ENCODE data around the gene ATG101.
A peak's percentile ranks its signal among the peaks of the same experiment; 100 is the strongest.

DNA sequence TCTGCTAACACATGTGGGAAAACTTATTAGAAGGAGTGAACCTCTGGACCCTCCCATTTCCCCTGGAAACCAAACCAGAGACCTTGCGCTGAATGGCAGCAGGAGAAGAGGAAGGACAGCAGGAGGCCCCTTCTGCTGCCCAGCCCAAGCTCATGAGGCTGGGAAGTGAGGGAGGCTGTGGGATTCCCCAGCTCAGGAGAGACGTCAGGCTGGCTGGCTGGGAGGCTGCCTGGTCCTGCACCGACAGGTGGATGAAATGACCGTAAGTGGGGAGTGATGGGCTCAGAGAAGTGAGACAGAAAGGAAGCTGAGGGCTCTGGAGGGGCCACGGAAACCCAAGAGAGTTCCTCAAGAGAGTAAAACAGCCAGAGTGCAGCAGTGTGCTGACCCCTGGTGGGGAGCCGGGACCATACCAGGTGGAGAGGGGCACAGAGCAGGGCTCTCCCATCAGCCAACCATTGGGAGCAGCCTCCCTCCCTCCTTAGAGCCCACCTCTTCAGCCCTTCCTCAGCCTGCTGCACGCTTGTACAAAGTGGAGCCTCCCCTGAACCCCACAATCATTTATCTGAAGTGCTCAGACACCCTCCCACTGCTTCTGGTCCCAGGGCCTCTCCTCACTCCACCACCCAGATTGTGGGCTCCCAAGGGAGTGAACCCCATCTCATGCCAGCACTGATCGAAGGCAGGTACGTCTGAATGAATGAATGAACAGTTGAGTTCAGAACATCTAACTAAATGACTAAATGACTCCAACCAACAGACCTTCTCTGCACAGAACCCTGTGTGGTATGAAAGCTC, 49.0 kb upstream of the ATG101 start:
- TF ChIP-seq, protein P1, sequence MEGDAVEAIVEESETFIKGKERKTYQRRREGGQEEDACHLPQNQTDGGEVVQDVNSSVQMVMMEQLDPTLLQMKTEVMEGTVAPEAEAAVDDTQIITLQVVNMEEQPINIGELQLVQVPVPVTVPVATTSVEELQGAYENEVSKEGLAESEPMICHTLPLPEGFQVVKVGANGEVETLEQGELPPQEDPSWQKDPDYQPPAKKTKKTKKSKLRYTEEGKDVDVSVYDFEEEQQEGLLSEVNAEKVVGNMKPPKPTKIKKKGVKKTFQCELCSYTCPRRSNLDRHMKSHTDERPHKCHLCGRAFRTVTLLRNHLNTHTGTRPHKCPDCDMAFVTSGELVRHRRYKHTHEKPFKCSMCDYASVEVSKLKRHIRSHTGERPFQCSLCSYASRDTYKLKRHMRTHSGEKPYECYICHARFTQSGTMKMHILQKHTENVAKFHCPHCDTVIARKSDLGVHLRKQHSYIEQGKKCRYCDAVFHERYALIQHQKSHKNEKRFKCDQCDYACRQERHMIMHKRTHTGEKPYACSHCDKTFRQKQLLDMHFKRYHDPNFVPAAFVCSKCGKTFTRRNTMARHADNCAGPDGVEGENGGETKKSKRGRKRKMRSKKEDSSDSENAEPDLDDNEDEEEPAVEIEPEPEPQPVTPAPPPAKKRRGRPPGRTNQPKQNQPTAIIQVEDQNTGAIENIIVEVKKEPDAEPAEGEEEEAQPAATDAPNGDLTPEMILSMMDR (IDR thresholded peaks at IDR 0.05; ENCODE audit: low read depth, low read length, poor library complexity, severe bottlenecking), result peak; percentile 85
- no peak for TF ChIP-seq EZH2phosphoT487 (IDR thresholded peaks at IDR 0.05; ENCODE audit: borderline replicate concordance, low read length)
